NCI-H2171 treated with DMSO at 0.1 percent for 48 hours (cell line): ENCODE data around the gene C19orf12.
A peak's percentile ranks its signal among the peaks of the same experiment; 100 is the strongest.

ENCODE experiments used
- DNase-seq: peaks from one replicate; lab custom pipeline; 2025; lab: John Stamatoyannopoulos, UW

C19orf12 gene

GRCh38 chr19:29714953-29715700 lies at the start of gene C19orf12:
Gene C19orf12 (minus strand): TSS chr19:29715261. CDS start chr19:29708413, 6,848 bp downstream.
- DNase-seq, result peak; percentile 57

GRCh38 chr19:29764361-29764760 lies 49.3 kb upstream of the C19orf12 start:
- no peak for DNase-seq

DNA sequence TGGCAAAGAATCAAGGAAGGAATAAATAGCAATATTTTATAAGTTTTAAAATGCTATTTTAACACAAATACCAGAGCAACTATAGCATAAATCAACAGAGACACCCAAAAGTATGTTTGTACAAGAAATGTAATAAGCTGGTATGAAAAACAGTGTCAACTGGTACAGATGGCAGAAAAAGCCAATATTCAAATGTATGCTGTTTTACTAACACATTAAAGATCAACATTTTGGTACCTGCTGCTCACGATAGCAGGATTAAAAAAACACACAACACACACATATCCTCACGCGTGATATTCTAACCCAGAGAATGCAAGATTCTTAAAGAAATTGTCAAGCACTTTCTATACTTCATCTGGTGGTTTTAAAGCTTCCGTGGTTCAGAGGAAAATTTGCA lies 48.1 kb upstream of the C19orf12 start:
- no peak for DNase-seq

GRCh38 chr19:29761575-29762232 lies 46.6 kb upstream of the C19orf12 start:
- DNase-seq, result peak; percentile 39

DNA sequence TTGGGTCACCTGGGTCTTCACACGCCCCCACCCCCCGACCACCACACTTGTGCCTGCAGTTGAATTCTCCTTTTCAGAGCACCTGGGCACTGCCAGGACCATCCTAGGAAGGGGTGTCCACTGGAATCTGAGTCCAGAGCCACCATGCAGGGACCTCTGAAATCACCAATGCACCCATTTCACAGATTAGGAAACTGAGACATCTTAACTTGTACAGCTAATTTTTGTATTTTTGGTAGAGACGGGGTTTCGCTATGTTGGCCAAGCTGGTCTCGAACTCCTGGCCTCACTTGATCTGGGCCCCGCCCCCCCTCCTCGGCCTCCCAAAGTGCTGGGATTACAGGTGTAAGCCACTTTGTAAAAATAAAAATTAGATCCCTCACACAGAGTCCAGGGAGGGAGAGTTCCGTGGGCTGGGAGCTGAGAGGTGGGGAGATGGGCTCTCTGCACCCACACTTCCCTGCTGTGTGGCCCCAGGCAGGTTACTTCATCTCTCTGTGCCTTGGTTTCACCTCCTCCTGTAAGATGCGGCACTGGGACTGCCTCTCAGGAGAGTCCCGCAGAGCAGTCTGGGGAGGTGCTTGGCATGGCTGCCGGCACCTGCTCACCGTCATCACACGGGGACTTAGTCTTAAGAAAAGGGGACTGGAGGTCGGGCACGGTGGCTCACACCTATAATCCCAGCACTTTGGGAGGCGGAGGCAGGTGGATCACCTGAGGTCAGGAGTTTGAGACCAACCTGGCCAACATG lies 45.9 kb upstream of the C19orf12 start:
- no peak for DNase-seq

- no peak for DNase-seq
Observed at GRCh38 chr19:29759359-29759758, 44.3 kb upstream of the C19orf12 start.

DNA sequence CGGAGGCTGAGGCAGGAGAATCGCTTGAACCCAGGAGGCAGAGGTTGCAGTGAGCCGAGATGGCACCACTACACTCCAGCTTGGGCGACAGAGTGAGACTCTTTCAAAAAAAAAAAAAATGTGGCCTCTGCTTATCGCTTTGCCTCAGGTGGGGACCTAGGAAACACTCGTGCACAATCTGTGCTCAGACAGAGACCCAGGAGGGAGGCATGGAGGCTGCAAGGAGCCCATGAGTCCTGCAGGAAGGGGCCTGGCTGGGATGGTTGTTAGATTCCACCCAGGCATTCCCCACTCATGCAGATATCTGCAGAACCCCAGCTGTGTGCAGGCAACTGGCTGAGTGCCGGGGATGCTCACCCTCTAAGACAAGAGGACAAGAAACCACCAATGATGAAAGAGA lies 43.8 kb upstream of the C19orf12 start:
- DNase-seq, result no peak

GRCh38 chr19:29757551-29757950 lies 42.5 kb upstream of the C19orf12 start:
- DNase-seq, result no peak

DNA sequence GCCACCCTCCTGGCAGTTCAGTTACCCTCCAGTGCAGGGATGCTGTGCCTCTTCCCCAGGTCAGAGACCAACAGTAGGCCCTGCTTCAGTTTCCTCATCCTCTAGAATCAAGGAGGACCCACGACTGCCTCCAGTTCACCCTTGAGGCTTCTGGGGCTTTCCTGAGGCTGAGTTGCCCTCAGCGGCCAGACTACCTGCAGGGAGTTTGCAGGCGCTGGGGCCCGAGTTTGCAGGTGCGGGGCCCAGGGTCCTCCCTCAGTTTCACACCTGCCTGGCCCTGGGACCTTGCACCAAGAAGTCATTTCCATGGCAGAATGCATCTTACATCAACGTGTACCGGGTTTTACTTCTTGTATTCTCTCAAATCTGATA lies 38.9 kb upstream of the C19orf12 start:
- no peak for DNase-seq

GRCh38 chr19:29753190-29753933 lies 38.3 kb upstream of the C19orf12 start:
- no peak for DNase-seq

GRCh38 chr19:29752450-29753025 lies 37.5 kb upstream of the C19orf12 start:
- no peak for DNase-seq

DNA sequence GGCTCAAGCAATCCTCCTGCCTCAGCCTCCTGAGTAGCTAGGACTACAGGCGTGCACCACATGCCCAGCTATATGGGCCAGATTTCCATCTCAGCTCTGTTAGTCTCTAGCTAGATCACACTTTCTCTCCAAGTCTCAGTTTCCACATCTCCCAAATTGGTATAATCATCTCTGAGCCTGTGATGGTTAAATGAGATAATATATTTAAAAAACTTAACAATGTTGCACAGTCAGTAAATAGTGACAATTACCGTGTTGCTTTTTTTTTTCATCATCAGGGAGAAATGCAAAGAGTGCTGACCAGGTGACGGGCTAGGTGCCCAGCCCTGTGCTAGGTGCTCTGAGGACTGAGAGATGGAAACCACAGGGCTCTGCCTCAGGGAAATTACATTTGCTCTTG lies 36.9 kb upstream of the C19orf12 start:
- DNase-seq, result no peak

DNA sequence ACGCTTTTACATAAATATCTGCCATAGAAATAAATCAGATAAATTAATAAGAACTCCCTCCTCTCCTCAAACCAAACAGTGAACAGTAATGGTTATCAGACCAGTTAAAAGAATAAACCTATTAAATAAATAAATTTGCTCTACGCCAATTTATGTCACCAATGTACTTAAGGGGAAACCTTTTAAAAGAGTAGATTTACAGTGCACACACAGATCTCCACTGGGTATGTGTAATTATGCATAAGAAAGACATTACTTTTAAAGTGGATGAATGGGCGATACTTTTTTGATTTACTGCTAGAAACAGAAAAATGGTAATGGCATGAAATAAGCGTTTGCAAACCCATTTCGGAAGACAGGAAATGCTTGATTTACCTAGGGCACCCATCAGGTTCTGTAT lies 34.9 kb upstream of the C19orf12 start:
- DNase-seq, result no peak

DNA sequence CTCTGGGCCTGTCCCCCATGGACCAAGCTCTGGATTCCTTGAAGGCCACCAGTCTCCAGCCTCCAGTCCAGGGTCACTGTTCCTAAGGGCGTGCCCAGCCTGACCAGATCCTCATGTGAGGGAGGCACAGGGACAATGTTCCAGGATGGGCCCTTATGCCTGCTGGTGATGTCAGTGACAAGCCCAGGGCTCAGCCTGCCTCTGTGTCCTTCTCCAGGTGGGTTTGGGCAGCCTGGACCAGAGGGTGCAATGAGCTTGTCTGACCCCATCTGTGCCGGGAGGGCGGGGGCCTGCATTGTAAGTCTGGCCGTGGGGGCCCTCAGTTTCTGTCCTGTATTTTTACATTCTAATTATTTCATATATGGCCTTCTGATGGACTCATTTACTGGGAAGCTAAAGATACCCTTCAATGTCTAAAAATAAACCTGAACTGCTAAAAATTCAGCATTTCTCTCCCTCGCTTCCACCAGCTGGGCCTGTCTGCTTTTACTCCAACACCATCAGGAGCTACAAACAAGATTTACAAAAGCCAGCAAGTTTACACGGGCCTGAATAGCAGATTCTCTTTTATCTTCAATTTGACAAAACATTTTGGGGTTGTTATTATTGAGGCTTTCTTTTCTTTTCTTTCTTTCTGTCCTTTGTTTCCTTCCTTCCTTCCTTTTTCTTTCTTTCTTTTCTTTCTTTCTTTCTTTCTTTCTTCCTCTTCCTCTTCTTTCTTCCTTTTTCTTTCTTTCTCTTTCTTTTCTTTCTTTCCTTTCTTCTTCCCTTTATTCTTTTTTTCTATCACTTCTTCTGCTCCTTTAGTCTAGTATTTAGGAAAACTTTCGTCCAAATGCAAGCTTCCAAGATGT lies 34.2 kb upstream of the C19orf12 start:
- no peak for DNase-seq

DNA sequence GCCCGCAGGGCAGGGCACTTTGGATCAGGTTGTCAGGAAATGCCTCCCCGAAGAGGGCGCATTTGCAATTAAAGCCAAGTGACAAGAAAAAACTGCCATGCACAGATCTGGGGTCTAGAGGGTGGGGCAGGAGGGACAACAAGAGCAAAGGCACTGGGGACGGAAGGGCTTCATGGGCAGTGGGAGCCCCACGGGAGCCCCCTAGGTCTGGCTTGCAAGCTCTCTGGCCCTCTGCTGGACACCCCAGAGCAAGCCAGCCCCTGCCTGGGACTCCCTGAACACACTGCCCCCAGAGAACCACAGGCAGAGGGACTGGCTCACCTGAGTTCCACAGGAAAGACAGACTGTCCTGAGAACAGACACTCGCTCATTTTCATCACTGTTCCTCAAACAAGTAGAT lies 30.2 kb upstream of the C19orf12 start:
- no peak for DNase-seq

DNA sequence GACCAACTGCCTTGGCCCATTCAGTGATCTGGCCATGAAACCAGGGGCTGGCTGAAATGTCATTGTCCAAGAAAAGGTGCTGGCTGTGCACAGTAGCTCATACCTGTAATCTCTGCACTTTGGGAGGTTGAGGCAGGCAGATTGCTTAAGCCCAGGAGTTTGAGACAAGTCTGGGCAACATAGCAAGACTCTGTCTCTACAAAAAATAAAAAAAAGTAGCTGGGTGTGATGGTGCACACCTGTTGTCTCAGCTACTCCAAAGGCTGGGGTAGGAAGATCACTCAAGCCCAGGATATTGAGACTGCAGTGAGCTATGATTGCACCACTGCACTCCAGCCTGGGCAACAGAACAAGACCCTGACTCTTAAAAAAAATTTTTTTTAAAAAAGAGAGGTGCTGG lies 28.6 kb upstream of the C19orf12 start:
- no peak for DNase-seq

- DNase-seq, result peak; percentile 31
Observed at GRCh38 chr19:29741776-29742175, 26.7 kb upstream of the C19orf12 start.

DNA sequence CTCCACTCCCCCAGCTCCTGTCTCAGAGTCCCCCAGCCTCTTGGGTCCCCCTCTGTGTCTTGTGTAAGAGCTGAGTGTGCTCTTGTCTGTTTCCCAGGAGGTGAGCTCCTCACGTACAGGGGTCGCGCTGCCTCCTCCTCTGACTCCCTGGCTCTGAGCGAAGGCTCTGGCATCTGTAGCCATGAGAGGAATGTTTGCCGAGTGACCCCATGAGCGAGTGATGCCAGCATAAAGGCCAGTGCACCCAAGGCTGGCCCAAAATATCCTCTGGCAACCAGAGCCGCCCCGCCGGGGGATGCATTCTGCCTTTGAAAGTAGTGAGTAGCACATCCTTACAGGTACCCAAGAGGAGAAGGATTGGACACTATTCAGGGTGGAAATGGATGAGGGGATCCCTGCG lies 26.2 kb upstream of the C19orf12 start:
- DNase-seq, result no peak

- DNase-seq, result no peak
Observed at GRCh38 chr19:29737461-29738000, 22.5 kb upstream of the C19orf12 start.

- DNase-seq, result no peak
Observed at GRCh38 chr19:29735829-29736228, 20.8 kb upstream of the C19orf12 start.
